Left ventricle myocardium inferior (tissue), 1 donor: ENCODE results near the gene CLCNKA. TPM values are rescaled to one million over a fixed set of nuclear protein-coding genes. Genes with fewer than 3 reads are reported as not detected.
A peak's percentile ranks its signal among the peaks of the same experiment; 100 is the strongest.
"Not testable (repeated sequence)": the region's sequence is repeated elsewhere in the genome, so short reads cannot be mapped to it uniquely, and the experiment has no call there.

Source experiments
- DNase-seq: peaks from one replicate; pipeline ENCODE4 v3.0.0-alpha.2; 2020
- H3K27ac ChIP-seq: fragments of 200-600 bp; replicated peaks from 2 replicates; pipeline ENCODE4 v1.8.0; 2021
- H3K27me3 ChIP-seq: fragments of 200-600 bp; 2 replicates; pipeline ENCODE4 v1.8.0; 2021; ENCODE audit warnings: low read depth
- H3K36me3 ChIP-seq: fragments of 200-600 bp; 2 replicates; pipeline ENCODE4 v1.8.0; 2021
- H3K4me1 ChIP-seq: fragments of 200-600 bp; 2 replicates; pipeline ENCODE4 v1.8.0; 2021
- H3K4me3 ChIP-seq: fragments of 200-600 bp; 2 replicates; pipeline ENCODE4 v1.8.0; 2021; ENCODE audit warnings: mild to moderate bottlenecking, moderate library complexity
- H3K9me3 ChIP-seq: fragments of 200-600 bp; replicated peaks from 2 replicates; pipeline ENCODE4 v1.8.0; 2021
- intact Hi-C: fragments of 100-400 bp; cut with micrococcal nuclease; formaldehyde crosslinking; loops from one replicate; pipeline ENCODE4 v1.11.0; 2022
- total RNA-seq: library from RNA; stranded (reverse); fragmentation: NEBNext Ultra II Directional; extraction: Animal tissue kit (Norgen Biotek cat#: 25700); gene quantifications from one replicate; pipeline ENCODE4 v1.2.1, GENCODE V29; 2021
- TF ChIP-seq, protein P1 (sequence below): fragments of 200-600 bp; IDR thresholded peaks from 2 replicates; pipeline ENCODE4 v1.8.0; 2021; ENCODE audit warnings: antibody characterized with exemption, mild to moderate bottlenecking, borderline replicate concordance
- donor health status: DM: no; HTN: yes; CAD: no; lungs with severe emphysema.

The CLCNKA gene
- total RNA-seq, 1 donor from 2014 or later = 0.16 TPM

DNA sequence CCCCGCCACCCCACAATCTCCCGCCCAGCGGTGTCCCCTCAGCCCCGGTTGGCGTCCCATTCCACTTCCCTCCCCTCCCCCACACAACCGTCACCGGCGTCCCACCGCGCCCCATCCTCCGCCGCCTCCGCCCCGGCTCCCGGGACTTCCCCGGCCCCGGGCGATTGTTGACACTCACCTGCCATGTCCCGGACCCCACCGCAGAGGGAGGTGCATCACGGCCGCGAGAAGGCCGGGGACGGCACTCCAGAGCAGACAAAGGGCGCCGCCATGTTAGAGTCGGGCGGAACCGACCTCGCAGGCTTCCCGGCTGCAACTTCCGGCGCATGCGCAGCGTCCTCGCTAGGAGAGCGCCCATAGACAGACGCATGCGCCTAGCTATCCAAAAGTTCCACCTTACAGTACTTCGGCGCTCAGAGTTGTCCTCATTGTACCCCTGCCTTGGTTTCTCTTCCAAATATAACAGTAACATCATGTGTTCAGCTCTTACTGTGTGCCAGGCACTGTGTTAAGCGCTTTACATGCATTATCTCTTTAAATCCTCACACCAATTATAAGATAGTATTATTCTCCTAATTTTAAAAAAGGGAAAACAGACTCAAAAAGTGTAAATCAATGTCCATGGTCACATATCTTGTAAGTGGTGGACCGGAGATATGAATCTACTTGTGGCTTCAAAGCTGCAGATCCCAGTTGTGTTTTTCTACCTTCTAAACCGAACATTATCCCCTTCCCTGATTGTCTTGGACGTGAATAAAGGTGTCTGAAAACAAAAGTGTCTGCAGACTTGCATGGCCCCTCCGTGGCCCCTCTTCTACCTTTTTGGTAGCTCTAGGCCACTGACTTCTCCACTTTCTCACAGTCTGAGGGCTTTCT lies 45.8 kb upstream of the CLCNKA start, which contains the start of gene ZBTB17:
ZBTB17 (minus strand) TSS at position 297 of the 876 bp plus-strand sequence. CDS start 27,606 bp downstream, outside the sequence.
- H3K27me3 ChIP-seq = no peaks in the 10 kb centered on the region
- peak within 1 kb of the TSS; percentile 88 for H3K27ac ChIP-seq
- H3K4me3 ChIP-seq = peak within 1 kb of the TSS; percentile 98
- peaks cover 4% of the 10 kb centered on the region for H3K9me3 ChIP-seq
- peak; percentile 94 for DNase-seq
- peaks cover 40% of the 10 kb centered on the region for H3K4me1 ChIP-seq
- TF ChIP-seq, protein P1, sequence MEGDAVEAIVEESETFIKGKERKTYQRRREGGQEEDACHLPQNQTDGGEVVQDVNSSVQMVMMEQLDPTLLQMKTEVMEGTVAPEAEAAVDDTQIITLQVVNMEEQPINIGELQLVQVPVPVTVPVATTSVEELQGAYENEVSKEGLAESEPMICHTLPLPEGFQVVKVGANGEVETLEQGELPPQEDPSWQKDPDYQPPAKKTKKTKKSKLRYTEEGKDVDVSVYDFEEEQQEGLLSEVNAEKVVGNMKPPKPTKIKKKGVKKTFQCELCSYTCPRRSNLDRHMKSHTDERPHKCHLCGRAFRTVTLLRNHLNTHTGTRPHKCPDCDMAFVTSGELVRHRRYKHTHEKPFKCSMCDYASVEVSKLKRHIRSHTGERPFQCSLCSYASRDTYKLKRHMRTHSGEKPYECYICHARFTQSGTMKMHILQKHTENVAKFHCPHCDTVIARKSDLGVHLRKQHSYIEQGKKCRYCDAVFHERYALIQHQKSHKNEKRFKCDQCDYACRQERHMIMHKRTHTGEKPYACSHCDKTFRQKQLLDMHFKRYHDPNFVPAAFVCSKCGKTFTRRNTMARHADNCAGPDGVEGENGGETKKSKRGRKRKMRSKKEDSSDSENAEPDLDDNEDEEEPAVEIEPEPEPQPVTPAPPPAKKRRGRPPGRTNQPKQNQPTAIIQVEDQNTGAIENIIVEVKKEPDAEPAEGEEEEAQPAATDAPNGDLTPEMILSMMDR = no peak
- peaks cover 20% of the 10 kb centered on the region for H3K36me3 ChIP-seq
- intact Hi-C loops = no loop called here

DNA sequence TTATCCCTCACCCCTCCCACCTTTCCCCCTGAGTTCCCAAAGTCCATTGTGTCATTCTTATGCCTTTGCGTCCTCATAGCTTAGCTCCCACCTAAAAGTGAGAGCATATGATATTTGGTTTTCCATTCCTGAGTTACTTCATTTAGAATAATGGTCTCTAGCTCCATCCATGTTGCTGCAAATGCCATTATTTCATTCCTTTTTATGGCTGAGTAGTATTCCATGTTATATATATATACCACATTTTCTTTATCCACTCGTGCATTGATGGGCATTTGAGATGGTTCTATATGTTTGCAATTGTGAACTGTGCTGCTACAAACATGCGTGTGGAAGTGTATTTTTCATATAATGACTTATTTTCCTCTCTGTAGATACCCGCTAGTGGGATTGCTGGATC lies 43.9 kb upstream of the CLCNKA start:
- intact Hi-C loops, H3K9me3 ChIP-seq, H3K4me3 ChIP-seq, H3K36me3 ChIP-seq, H3K27ac ChIP-seq, DNase-seq, H3K27me3 ChIP-seq: not testable (repeated sequence)
- peaks cover 34% of the 10 kb centered on the region for H3K4me1 ChIP-seq

DNA sequence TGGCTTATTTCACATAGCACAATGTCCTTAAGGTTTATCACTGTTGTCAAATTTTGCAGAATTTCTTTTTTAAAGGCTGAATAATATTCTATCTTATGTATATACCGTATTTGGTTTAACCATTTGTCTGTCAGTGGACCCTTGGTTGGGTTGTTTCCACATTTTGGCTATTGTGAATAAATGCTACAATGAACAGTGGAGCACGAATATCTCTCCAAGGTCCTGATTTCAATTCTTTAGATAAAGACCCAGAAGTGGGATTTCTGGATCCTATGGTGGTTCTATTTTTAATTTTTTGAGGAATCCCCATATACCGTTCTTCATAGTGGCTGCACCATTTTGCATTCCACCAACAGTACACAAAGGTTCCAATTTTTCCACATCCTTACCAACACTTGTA lies 40.2 kb upstream of the CLCNKA start:
- Histone ChIP-seq H3K36me3 (no peaks in the 10 kb centered on the region), H3K27ac (no peak overlapping the region), H3K9me3 (no peaks in the 10 kb centered on the region), H3K4me3 (no peak overlapping the region), H3K27me3 (no peaks in the 10 kb centered on the region), H3K4me1 (no peaks in the 10 kb centered on the region)
- TF ChIP-seq, protein P1 = no peak
- no peak for DNase-seq
- intact Hi-C loops = no loop called here

DNA sequence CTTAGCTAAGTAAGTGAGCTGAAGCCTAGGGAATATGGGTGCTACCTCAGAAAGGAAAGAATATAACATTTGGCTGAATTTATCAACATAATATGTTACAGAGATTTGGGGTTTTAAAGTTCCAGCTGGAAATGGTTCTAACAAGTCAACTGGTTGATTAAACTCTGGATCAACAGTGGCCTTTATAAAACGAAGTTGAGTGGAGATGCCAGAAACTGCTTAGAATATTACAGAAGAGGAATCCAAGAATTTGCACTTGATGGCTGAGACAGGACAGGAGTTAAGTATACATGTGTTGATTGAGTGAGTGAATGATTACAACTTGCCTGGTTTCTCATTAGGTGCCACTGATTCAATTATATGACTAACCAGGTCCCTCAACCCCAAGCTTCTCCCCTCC lies 38.6 kb upstream of the CLCNKA start:
- no peaks in the 10 kb centered on the region for H3K27me3 ChIP-seq
- TF ChIP-seq, protein P1 = no peak
- intact Hi-C loops = no loop called here
- H3K4me1 ChIP-seq = no peaks in the 10 kb centered on the region
- no peak overlapping the region for H3K27ac ChIP-seq
- no peaks in the 10 kb centered on the region for H3K9me3 ChIP-seq
- no peak for DNase-seq
- H3K36me3 ChIP-seq = no peaks in the 10 kb centered on the region
- H3K4me3 ChIP-seq = no peak overlapping the region

DNA sequence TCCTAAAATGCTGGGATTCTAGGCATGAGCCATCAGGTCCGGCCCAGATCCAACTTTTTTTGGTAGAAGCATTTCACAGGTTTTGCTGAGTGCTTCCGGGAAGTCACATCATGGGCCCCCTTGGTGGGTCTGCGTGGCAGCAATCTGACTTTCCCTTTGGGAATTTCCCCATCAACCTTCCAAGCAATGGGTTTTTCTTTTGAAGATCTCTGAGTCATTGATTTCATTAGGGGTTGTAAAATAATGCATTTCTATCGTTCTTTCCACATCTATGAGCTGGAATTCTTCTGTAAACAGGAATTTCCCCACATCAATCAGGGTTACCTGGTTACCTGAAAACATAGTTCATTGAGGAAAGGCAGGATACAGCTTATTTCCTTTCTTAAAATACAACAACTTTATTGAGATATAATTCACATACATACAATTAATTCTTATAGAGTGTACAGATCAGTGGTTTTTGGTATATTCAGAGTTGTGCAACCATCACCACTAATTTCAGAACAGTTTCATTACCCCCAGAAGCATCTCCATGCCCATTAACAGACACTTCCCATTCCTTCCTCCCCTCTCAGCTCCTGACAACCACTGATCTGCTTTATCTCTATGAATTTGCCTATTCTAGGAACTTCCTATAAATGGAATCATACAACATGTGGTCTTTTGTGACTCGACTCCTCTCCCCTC lies 36.1 kb upstream of the CLCNKA start:
- TF ChIP-seq, protein P1 = no peak
- Histone ChIP-seq H3K4me3 (no peak overlapping the region), H3K9me3 (no peaks in the 10 kb centered on the region), H3K27ac (no peak overlapping the region), H3K4me1 (no peaks in the 10 kb centered on the region), H3K27me3 (no peaks in the 10 kb centered on the region), H3K36me3 (no peaks in the 10 kb centered on the region)
- intact Hi-C loops = no loop called here
- no peak for DNase-seq
